GM23338 (cell line): ENCODE data around the gene RHBDF2.

Experiments
- CTCF ChIP-seq, 2 experiments: fragments of 200-600 bp in 1 of 2; sonication (generic) in 1 of 2; conservative IDR thresholded peaks; 2 replicates each; pipeline versions ENCODE4 v1.5.1 to v1.6.1; 2016 to 2017; ENCODE audit warnings: antibody characterized with exemption in 2 of 2, low read depth in 2 of 2, mild to moderate bottlenecking in 2 of 2, moderate library complexity in 1 of 2
- EZH2 ChIP-seq: fragments of 200-600 bp; sonication (generic); IDR thresholded peaks from one replicate; pipeline ENCODE4 v1.8.0; 2017; ENCODE audit warnings: antibody characterized with exemption, mild to moderate bottlenecking, low read depth; ENCODE audit not compliant: unreplicated experiment
- EZH2phosphoT487 ChIP-seq: fragments of 200-600 bp; sonication (generic); IDR thresholded peaks from one replicate; pipeline ENCODE4 v1.8.1; 2018; ENCODE audit warnings: antibody characterized with exemption; ENCODE audit not compliant: unreplicated experiment
- POLR2AphosphoS5 ChIP-seq: IDR thresholded peaks from 2 replicates; pipeline ENCODE4 v1.6.1; 2016; ENCODE audit warnings: antibody characterized with exemption, low read depth
- REST ChIP-seq: IDR thresholded peaks from one replicate; pipeline ENCODE4 v1.6.1; 2018; ENCODE audit warnings: antibody characterized with exemption; ENCODE audit not compliant: unreplicated experiment
- ZNF114 ChIP-seq: fragments of 250-450 bp; sonication (Bioruptor Pico); IDR thresholded peaks from 2 replicates; pipeline ENCODE4 v1.5.0; 2020; ENCODE audit warnings: mild to moderate bottlenecking, moderate library complexity

GRCh38 chr17:76535788-76536510, 34.7 kb upstream of the RHBDF2 start:
- TF ChIP-seq CTCF (conservative IDR thresholded peaks at IDR 0.05; ENCODE audit: low read depth in 2 of 2) (no peak), POLR2AphosphoS5 (no peak), ZNF114 (CRISPR knock-in tag) (no peak), EZH2 (no peak), REST (no peak), EZH2phosphoT487 (no peak)
